Lower leg skin (tissue), 3 donors: ENCODE results near the gene PGAP3.

Experiments
- POLR2A ChIP-seq, 2 donors: fragments of 450-650 bp; IDR thresholded peaks; one replicate each; pipeline ENCODE4 v1.6.1; 2016 to 2017; ENCODE audit warnings: antibody characterized with exemption in 2 of 2, mild to moderate bottlenecking in 1 of 2, moderate library complexity in 1 of 2
- TF ChIP-seq, protein P1 (sequence below), 3 donors: fragments of 450-650 bp; IDR thresholded peaks; one replicate each; pipeline ENCODE4 v1.5.1; 2016; ENCODE audit warnings: antibody characterized with exemption in 3 of 3, mild to moderate bottlenecking in 3 of 3, moderate library complexity in 2 of 3

DNA sequence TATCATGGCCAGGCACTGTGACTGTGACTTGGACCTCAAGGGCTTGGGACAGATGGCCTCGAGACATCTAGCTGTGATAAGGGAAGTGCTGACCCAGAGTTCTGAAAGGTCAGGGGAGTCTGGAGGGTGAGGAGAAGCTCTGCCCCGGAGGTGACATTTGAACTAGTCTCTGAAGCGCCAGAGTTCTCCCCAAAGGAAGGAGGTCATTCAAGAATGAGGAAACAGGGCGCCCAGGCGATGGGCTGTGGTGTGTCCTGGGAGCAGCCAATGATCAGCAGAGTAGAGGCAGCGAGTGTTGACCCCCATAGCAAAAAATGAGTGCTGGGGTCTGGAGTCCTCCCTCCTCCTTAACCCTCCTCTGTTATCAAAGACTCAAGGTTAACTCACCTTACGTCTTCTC, 46.0 kb downstream of the PGAP3 start:
- TF ChIP-seq, protein P1, sequence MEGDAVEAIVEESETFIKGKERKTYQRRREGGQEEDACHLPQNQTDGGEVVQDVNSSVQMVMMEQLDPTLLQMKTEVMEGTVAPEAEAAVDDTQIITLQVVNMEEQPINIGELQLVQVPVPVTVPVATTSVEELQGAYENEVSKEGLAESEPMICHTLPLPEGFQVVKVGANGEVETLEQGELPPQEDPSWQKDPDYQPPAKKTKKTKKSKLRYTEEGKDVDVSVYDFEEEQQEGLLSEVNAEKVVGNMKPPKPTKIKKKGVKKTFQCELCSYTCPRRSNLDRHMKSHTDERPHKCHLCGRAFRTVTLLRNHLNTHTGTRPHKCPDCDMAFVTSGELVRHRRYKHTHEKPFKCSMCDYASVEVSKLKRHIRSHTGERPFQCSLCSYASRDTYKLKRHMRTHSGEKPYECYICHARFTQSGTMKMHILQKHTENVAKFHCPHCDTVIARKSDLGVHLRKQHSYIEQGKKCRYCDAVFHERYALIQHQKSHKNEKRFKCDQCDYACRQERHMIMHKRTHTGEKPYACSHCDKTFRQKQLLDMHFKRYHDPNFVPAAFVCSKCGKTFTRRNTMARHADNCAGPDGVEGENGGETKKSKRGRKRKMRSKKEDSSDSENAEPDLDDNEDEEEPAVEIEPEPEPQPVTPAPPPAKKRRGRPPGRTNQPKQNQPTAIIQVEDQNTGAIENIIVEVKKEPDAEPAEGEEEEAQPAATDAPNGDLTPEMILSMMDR (IDR thresholded peaks at IDR 0.05): no peak
- no peak for TF ChIP-seq POLR2A (IDR thresholded peaks at IDR 0.05)
